ENCODE measurements around the gene PDZK1IP1. TPM values are rescaled to one million over a fixed set of nuclear protein-coding genes. Genes with fewer than 3 reads are reported as not detected.
A peak's percentile ranks its signal among the peaks of the same experiment; 100 is the strongest.

Gene PDZK1IP1
- total and polyA plus RNA-seq, 7 donors = 31.9 to 291 (median 35.4) TPM; not detected in 4

DNA sequence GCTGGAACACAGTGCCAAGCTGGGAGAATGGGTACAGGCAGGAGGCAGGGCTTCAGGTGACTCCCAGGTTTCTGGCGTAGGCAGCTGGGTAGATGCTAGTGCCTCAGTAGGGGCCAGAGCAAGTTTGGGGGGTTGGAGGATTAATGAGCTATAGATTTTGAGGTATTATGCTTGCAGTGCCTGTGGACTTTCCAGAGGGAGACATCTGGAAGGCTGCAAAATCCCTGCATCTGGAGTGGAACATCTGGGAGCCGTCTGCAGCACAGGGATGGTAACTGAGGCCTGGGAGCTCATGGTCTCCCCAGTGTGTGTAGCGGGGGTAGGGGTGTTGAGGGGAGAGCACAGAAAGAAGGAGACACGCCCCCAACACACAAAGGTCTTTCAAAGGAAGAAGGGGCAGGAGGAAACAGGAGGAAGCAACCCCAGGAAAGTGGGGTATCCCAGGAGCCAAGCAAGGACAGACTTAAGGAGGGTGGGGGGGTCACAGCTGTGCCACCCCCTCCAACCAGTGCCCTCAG lies 2.2 kb upstream of the PDZK1IP1 start:
- H3K36me3 ChIP-seq = no peaks in the 10 kb centered on the region
- H3K9me3 ChIP-seq = no peaks in the 10 kb centered on the region
- peak; percentile 50 for DNase-seq
- intact Hi-C loops (cut with DNase I) = loop anchor here (5.0 kb wide), 2 partner anchors 245 to 520 kb away; partner anchors contain the start of gene FOXD2
- no peaks in the 10 kb centered on the region for H3K27me3 ChIP-seq
- H3K27ac ChIP-seq = no peak overlapping the region
- 48 to 69% methylated on average over 4 of the region's 4 CpGs for WGBS, 2 donors
- peaks cover 0 to 21% (median 17%) of the 10 kb centered on the region in 4 donors for H3K4me1 ChIP-seq
- TF ChIP-seq EP300 (IDR thresholded peaks at IDR 0.05) = no peak
- TF ChIP-seq POLR2AphosphoS5 (IDR thresholded peaks at IDR 0.05) = no peak
- TF ChIP-seq, protein P1, sequence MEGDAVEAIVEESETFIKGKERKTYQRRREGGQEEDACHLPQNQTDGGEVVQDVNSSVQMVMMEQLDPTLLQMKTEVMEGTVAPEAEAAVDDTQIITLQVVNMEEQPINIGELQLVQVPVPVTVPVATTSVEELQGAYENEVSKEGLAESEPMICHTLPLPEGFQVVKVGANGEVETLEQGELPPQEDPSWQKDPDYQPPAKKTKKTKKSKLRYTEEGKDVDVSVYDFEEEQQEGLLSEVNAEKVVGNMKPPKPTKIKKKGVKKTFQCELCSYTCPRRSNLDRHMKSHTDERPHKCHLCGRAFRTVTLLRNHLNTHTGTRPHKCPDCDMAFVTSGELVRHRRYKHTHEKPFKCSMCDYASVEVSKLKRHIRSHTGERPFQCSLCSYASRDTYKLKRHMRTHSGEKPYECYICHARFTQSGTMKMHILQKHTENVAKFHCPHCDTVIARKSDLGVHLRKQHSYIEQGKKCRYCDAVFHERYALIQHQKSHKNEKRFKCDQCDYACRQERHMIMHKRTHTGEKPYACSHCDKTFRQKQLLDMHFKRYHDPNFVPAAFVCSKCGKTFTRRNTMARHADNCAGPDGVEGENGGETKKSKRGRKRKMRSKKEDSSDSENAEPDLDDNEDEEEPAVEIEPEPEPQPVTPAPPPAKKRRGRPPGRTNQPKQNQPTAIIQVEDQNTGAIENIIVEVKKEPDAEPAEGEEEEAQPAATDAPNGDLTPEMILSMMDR (IDR thresholded peaks at IDR 0.05) = no peak
- TF ChIP-seq POLR2A (IDR thresholded peaks at IDR 0.05) = no peak
- H3K4me3 ChIP-seq = no peak overlapping the region

DNA sequence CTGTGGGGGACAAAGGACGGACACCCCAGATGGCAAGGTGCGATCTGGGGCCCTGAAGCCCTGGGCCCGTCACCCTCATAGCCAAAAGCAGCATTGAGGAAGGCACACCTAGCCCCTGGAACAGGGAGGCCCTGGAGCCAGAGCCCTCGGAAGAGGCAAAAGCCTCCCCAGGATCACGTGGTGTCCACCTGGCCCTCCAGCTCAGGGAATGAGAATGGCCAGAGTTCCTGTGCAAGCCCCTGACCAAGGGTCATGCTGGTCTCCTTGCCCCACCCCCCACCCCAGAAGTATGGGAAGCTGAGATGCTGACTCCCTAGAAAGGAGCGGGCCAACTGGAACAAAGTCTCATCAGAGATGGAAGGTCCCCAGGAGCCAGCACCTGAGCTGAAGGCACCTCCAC lies 1.0 kb upstream of the PDZK1IP1 start:
- Histone ChIP-seq H3K36me3 (no peaks in the 10 kb centered on the region), H3K9me3 (no peaks in the 10 kb centered on the region), H3K4me1 (peaks cover 0 to 21% (median 17%) of the 10 kb centered on the region in 4 donors), H3K27ac (peak overlapping the region in 2 of 4 donors; percentile 12 to 30), H3K27me3 (no peaks in the 10 kb centered on the region), H3K4me3 (no peak overlapping the region)
- 89 to 91% methylated on average over 6 of the region's 6 CpGs for WGBS, 2 donors
- intact Hi-C loops (cut with DNase I) = loop anchor here (5.0 kb wide), 2 partner anchors 246 to 521 kb away; partner anchors contain the start of gene FOXD2
- DNase-seq = no peak
- TF ChIP-seq EP300 (IDR thresholded peaks at IDR 0.05) (no peak), POLR2AphosphoS5 (IDR thresholded peaks at IDR 0.05) (no peak), POLR2A (IDR thresholded peaks at IDR 0.05) (no peak)
- TF ChIP-seq, protein P1 (IDR thresholded peaks at IDR 0.05) = no peak

DNA sequence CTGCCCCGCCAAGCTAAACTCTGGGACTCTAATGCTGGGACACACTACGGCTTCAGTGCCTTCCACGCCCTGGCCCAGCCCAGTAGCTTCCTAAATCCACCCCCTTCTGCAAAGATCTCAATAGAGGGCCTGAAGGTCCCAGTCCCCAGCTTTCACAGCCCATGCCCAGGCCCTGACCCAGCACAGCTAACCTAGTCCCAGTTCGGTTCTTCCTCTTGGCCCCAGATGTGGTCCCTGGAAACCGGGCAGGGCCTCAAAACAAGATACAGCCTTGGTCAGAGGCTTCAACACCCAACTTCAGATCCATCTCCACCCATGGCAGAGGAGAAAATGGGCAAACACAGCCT lies 646 bp upstream of the PDZK1IP1 start:
- Histone ChIP-seq H3K36me3 (no peaks in the 10 kb centered on the region), H3K9me3 (no peaks in the 10 kb centered on the region), H3K4me3 (no peak overlapping the region), H3K27me3 (no peaks in the 10 kb centered on the region), H3K27ac (peak overlapping the region in 3 of 4 donors; percentile 3 to 30 (median 12)), H3K4me1 (peaks cover 0 to 21% (median 17%) of the 10 kb centered on the region in 4 donors)
- TF ChIP-seq POLR2AphosphoS5 (IDR thresholded peaks at IDR 0.05) (no peak), POLR2A (IDR thresholded peaks at IDR 0.05) (no peak), EP300 (IDR thresholded peaks at IDR 0.05) (no peak)
- TF ChIP-seq, protein P1 (IDR thresholded peaks at IDR 0.05) = no peak
- intact Hi-C loops (cut with DNase I) = loop anchor here (5.0 kb wide), 2 partner anchors 247 to 522 kb away; partner anchors contain the start of gene FOXD2
- 17 to 51% methylated on average over 5 of the region's 5 CpGs for WGBS, 2 donors
- no peak for DNase-seq

DNA sequence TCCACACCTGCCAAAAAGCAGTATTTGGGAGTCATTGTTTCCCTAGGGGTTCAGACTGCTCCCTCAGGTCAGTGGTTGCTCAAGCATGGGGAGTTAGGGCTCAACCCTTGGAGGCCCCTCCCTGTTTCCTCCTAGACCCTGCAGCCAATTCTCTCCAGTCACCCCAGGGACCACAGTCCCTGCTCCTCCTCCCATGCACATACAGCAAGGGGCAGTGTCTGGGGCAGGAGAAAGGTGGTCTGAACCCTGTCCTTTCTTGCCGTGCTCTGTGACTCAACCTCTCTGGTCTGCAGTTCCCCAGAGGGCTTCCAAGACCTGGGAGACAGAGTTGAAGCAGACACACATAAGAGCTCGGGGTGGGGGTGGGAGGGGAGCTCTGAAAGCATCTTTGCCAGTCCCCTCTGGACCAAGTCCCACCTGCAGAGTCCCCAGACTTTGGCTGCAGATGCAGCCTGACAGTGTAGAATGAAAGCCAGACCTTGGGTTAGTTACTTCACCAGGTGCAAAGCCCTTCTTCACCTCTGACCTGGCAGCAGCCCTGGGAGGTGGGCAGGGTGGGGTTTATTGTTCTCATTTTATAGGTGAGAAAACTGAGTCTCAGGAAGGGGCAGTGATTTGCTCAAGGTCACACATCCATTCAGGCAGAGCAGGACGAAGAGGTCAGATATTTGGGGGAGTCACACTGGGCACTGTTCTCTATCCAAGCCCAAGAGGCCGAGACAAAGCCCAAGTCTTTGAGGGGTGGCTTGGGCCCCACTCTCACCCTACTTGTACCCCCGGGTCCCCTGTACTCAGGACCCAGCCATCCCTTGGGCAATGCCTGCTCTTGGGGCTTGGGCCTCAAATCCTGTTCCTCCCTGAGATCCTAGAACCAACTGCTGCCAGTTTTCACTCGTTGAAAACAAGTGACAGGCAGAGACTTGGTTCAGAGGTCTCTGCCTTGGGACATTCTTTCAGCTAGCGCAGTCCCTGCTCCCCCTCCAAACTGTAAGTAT lies 748 bp downstream of the PDZK1IP1 start:
- H3K27me3 ChIP-seq = no peaks in the 10 kb centered on the region
- intact Hi-C loops (cut with DNase I) = no loop called here
- H3K36me3 ChIP-seq = no peaks in the 10 kb centered on the region
- WGBS, 2 donors = 26 to 61% methylated on average over 7 of the region's 7 CpGs
- peaks cover 0 to 21% (median 17%) of the 10 kb centered on the region in 4 donors for H3K4me1 ChIP-seq
- no peak for DNase-seq
- H3K27ac ChIP-seq = peak overlapping the region in 1 of 4 donors; percentile 12
- H3K9me3 ChIP-seq = no peaks in the 10 kb centered on the region
- TF ChIP-seq EP300 (IDR thresholded peaks at IDR 0.05) = no peak
- no peak for TF ChIP-seq POLR2AphosphoS5 (IDR thresholded peaks at IDR 0.05)
- TF ChIP-seq, protein P1 (IDR thresholded peaks at IDR 0.05) = no peak
- no peak for TF ChIP-seq POLR2A (IDR thresholded peaks at IDR 0.05)
- no peak overlapping the region for H3K4me3 ChIP-seq
